Fibroblast of upper back skin (primary cell): ENCODE measurements around the gene MYL1.

Experiments used
- DNase-seq: peaks from one replicate; pipeline ENCODE4 v3.0.0-alpha.2; 2013

The MYL1 gene

DNA sequence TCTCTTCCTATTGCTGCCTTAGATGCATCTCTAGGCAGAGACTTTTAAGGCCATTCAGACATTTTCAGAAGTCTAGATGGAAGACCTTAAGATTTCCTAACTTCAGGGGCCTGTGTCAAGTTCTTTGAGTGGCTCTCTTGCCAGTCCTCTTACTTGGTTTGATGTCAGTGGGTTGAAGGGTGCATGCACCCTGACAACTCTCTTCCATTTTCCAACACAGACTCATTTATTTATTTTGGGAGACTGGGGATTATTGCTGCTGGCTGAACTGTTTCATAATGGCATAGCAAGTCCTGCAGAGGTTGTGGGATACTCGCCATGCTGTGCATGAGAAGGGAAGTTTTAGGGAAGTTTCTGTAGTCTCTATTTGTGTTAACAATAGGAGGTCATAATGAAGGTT lies 50.7 kb downstream of the MYL1 start:
- no peak for DNase-seq

DNA sequence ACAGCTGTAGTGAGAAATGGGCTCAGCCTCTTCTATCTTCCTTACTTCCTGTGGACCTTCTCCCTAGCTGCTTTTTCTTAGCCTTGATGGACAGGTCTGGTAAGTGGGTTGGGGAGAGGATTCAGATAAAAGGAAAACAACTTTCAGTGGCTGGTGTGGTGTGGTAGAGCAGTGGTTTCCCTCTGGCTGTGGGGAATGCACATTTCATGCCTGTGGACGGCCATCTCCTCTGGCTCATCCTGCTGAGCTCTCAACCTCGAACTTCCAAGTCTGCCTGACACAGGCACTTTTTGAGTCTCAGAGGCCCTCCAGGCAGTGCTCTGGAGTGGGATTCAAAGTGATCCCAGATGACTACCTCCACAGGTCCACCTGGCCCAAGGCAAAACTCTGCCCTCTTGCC lies 51.1 kb downstream of the MYL1 start:
- DNase-seq: no peak

DNA sequence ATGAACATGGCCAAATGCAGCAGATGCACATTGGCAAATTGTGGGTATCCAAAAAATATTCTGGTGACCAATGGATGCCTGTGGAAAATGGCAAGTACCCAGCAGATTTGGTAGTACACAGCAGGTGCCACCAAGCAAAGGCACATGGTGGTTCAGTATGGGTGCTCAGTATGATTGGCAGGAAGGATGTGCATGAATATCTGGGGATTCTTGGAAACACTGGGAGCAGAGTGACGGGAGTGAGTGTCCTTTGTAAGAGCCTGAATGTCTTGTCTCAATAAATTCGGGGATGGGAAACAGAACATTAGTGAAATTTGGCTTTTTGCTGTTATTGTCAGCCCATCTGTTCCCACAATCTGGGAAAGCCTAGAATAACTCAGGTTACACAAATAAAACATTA lies 52.9 kb downstream of the MYL1 start:
- DNase-seq: no peak

DNA sequence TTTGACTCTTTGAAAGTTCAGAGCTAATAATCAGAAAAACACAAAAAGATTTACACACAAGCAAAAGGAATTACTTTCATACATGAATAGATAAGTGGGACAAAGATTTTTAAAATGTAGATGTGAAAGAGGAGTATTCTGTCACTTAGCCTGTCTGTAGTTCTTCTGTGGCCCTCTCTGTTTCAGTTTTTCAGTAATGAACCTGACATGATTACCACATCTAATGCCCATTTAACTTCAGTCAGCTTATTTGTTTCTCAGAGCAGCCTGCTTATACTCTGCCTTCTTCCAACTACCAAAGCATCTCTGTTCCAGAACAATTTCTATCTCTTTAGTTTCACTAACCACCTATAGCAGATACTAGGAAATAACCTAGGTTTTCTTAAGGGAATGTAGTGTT lies 55.3 kb downstream of the MYL1 start:
- no peak for DNase-seq

DNA sequence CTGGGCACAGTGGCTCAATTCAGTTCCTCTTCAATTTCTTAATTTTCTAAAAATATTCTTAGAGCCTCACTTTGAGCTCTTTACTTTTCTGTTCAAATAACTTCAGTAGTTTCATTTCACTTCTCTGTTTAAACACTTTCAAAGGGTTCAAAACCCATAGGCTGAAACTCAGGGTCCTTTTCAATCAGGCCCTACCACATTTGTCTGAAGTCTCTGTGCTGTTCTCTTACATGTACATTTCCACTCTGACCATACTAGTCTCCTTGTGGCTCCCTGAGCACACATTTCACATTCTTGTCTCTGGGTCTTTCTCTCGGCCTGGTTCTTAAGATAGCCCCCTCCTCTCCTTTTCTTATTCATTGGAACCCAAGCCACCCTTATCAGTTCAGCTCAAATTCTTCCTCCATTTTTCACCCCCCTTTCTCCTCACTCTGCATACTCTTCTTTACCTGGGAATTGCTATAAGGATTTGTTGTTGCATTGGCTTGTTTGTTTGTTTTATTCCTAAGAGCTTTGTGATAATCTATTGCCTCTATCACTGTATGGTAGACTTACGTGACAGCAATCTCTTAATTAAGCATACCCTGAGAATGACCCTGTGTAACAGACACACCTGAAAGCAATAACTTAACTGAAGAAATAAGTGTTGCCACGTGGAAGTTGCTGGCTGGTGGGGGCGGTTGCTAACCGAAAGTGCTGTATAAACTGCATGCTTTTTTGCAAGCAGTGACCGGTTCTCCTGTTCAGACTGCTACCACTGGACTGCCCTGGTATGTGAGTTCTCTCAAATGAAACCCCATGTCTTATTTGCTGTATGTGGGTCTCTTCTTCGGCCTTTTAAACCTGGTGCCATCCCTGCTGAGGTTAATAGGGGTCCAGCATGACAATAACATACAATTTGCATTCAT lies 62.0 kb downstream of the MYL1 start:
- no peak for DNase-seq

DNA sequence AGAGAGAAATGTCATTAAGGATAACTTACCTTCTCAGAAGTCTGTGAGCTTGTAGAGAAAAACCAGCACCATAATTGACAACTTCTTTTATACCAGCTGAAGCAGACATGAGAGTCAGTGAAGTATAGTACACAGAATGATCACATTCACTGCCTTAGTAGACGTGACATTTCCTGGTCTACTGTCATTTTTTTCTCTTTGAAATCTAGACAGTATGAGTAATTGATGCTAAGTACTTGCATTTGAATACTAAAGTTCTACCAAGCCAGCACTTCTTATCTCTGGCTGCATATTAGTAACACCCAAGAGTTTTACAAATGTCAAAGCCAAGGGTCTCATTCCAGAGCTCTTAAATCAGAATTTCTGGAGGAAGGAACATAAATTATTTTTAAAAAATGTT lies 64.4 kb downstream of the MYL1 start:
- no peak for DNase-seq
